Measurements from ENCODE around the gene BMP2.

- TF ChIP-seq, protein P1, sequence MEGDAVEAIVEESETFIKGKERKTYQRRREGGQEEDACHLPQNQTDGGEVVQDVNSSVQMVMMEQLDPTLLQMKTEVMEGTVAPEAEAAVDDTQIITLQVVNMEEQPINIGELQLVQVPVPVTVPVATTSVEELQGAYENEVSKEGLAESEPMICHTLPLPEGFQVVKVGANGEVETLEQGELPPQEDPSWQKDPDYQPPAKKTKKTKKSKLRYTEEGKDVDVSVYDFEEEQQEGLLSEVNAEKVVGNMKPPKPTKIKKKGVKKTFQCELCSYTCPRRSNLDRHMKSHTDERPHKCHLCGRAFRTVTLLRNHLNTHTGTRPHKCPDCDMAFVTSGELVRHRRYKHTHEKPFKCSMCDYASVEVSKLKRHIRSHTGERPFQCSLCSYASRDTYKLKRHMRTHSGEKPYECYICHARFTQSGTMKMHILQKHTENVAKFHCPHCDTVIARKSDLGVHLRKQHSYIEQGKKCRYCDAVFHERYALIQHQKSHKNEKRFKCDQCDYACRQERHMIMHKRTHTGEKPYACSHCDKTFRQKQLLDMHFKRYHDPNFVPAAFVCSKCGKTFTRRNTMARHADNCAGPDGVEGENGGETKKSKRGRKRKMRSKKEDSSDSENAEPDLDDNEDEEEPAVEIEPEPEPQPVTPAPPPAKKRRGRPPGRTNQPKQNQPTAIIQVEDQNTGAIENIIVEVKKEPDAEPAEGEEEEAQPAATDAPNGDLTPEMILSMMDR (IDR thresholded peaks at IDR 0.05; ENCODE audit: low read length) = peak; percentile 21; the same call in 1 of the 2 replicates
- TF ChIP-seq EZH2 (IDR thresholded peaks at IDR 0.05; ENCODE audit: borderline replicate concordance, low read length) = no peak
Measured at GRCh38 chr20:6829510-6830116, 62.1 kb downstream of the BMP2 start.

Data from OCI-LY1 (cell line).